A673 (cell line): ENCODE measurements around the gene NDC80. TPM values are rescaled to one million over a fixed set of nuclear protein-coding genes. Genes with fewer than 3 reads are reported as not detected.
"Not testable (repeated sequence)": the region's sequence is repeated elsewhere in the genome, so short reads cannot be mapped to it uniquely, and the experiment has no call there.

Experiments used
- Bru-seq: library from RNA; stranded (reverse); fragments of 400-500 nt; gene quantifications from one replicate; lab custom pipeline; 2021; lab: Mats Ljungman, UMichigan
- BruChase-seq, 2 experiments: library from RNA; stranded (reverse); fragments of 400-500 nt; gene quantifications; one replicate each; lab custom pipeline; 2021; lab: Mats Ljungman, UMichigan
- BruUV-seq: library from RNA; stranded (reverse); fragments of 400-500 nt; replicated peaks from 2 replicates; lab custom pipeline; 2021; lab: Mats Ljungman, UMichigan
- CTCF ChIA-PET: fragments of 300-600 bp; sonication (Branson Sonifier 250); formaldehyde crosslinking; loops from one replicate; lab custom pipeline; 2022; ENCODE audit warnings: antibody characterized with exemption; lab: Charles Lee
- POLR2A ChIA-PET: fragments of 300-600 bp; sonication (Branson Sonifier 250); formaldehyde crosslinking; loops from one replicate; lab custom pipeline; 2022; ENCODE audit warnings: antibody characterized with exemption; ENCODE audit not compliant: low non-redundant PET; lab: Charles Lee
- DNase-seq: peaks from one replicate; pipeline ENCODE4 v3.0.0-alpha.2; 2015; ENCODE audit warnings: low spot score
- H3K27ac ChIP-seq: fragments of 200-600 bp; sonication (generic); 2 replicates; pipeline ENCODE4 v1.5.1; 2016; ENCODE audit warnings: mixed run types, low read depth, mild to moderate bottlenecking, mixed read lengths, antibody characterized with exemption, low read length; ENCODE audit not compliant: poor library complexity, severe bottlenecking
- H3K27me3 ChIP-seq: fragments of 200-600 bp; sonication (generic); replicated peaks from 2 replicates; pipeline ENCODE4 v1.6.1; 2017; ENCODE audit warnings: mixed run types, low read depth, mild to moderate bottlenecking, mixed read lengths, antibody characterized with exemption, low read length; ENCODE audit not compliant: insufficient read depth, poor library complexity
- H3K36me3 ChIP-seq: fragments of 200-600 bp; sonication (generic); 2 replicates; pipeline ENCODE4 v1.6.1; 2016; ENCODE audit warnings: mixed run types, mild to moderate bottlenecking, mixed read lengths, antibody characterized with exemption, low read length; ENCODE audit not compliant: insufficient read depth, poor library complexity, severe bottlenecking
- H3K4me1 ChIP-seq: fragments of 200-600 bp; sonication (generic); 2 replicates; pipeline ENCODE4 v1.6.1; 2017; ENCODE audit warnings: mixed run types, mild to moderate bottlenecking, mixed read lengths, antibody characterized with exemption, low read length; ENCODE audit not compliant: insufficient read depth, poor library complexity, severe bottlenecking
- H3K4me3 ChIP-seq: fragments of 200-600 bp; sonication (generic); 2 replicates; pipeline ENCODE4 v1.5.1; 2016; ENCODE audit warnings: low read depth, mixed run types, mild to moderate bottlenecking, mixed read lengths, low read length; ENCODE audit not compliant: poor library complexity, severe bottlenecking
- H3K9me3 ChIP-seq: fragments of 200-600 bp; sonication (generic); 2 replicates; pipeline ENCODE4 v1.6.1; 2016; ENCODE audit warnings: mixed run types, low read depth, mild to moderate bottlenecking, mixed read lengths, antibody characterized with exemption, low read length; ENCODE audit not compliant: poor library complexity, severe bottlenecking
- EZH2 ChIP-seq: fragments of 200-600 bp; sonication (generic); IDR thresholded peaks from 2 replicates; pipeline ENCODE4 v1.6.1; 2017; ENCODE audit warnings: borderline replicate concordance, low read depth, mild to moderate bottlenecking, mixed read lengths, antibody characterized with exemption, low read length; ENCODE audit not compliant: poor library complexity, severe bottlenecking
- intact Hi-C: fragments of 100-400 bp; cut with micrococcal nuclease; formaldehyde crosslinking; loops from one replicate; pipeline ENCODE4 v1.10.0; 2022; ENCODE audit not compliant: unreplicated experiment
- long read RNA-seq: library from polyadenylated mRNA; stranded (forward); transcript quantifications from one replicate; pipeline ENCODE4 v2.0.0, GENCODE V29; 2022
- total RNA-seq: library from RNA; stranded (reverse); gene quantifications from 2 replicates; pipeline ENCODE4 v1.2.3, GENCODE V29; 2021
- TF ChIP-seq, protein P1 (sequence below): fragments of 300-800, 200-600 bp; sonication (generic); conservative IDR thresholded peaks from 2 replicates; pipeline ENCODE4 v1.5.1; 2017; ENCODE audit warnings: low read depth, mild to moderate bottlenecking, antibody characterized with exemption, low read length, moderate library complexity, mixed read lengths

Gene NDC80
- total RNA-seq (72.6 and 73.5 TPM in 2 replicates), Bru-seq, nascent RNA (percentile 91 among the genes with signal in this experiment), BruChase-seq, experiment 1, labeled RNA remaining after a 2-hour chase (percentile 82 among the genes with signal in this experiment), BruChase-seq, experiment 2, labeled RNA remaining after a 6-hour chase (percentile 75 among the genes with signal in this experiment)
- long read RNA-seq, transcript NDC80-201 (17 exons, 2,172 nt) = major isoform, 170 of 190 reads
- long read RNA-seq, partial matches to known transcripts = 11 of 190 reads
- long read RNA-seq, other reads (novel, unspliced or antisense) = 9 of 190 reads

- Histone ChIP-seq H3K9me3 (no peaks in the 10 kb centered on the region), H3K27me3 (no peaks in the 10 kb centered on the region), H3K4me1 (peaks cover 23% of the 10 kb centered on the region), H3K27ac (peak within 1 kb of the TSS; percentile 99), H3K36me3 (peaks cover 40% of the 10 kb centered on the region), H3K4me3 (peak within 1 kb of the TSS; percentile 88)
- TF ChIP-seq, protein P1, sequence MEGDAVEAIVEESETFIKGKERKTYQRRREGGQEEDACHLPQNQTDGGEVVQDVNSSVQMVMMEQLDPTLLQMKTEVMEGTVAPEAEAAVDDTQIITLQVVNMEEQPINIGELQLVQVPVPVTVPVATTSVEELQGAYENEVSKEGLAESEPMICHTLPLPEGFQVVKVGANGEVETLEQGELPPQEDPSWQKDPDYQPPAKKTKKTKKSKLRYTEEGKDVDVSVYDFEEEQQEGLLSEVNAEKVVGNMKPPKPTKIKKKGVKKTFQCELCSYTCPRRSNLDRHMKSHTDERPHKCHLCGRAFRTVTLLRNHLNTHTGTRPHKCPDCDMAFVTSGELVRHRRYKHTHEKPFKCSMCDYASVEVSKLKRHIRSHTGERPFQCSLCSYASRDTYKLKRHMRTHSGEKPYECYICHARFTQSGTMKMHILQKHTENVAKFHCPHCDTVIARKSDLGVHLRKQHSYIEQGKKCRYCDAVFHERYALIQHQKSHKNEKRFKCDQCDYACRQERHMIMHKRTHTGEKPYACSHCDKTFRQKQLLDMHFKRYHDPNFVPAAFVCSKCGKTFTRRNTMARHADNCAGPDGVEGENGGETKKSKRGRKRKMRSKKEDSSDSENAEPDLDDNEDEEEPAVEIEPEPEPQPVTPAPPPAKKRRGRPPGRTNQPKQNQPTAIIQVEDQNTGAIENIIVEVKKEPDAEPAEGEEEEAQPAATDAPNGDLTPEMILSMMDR = no peak
- no peak for TF ChIP-seq EZH2
- CTCF ChIA-PET = no interaction called here
- intact Hi-C loops = no loop called here
- no TSS peak for BruUV-seq
- POLR2A ChIA-PET = no interaction called here
- DNase-seq = peak; percentile 92
These were observed at the start of gene NDC80, which contains the start of gene METTL4 for GRCh38 chr18:2571200-2572170. Gene NDC80 (plus strand): TSS chr18:2571557. CDS start chr18:2572986, 1,429 bp downstream. Gene METTL4 (minus strand): TSS chr18:2571505. CDS start chr18:2567216, 4,289 bp downstream.

- ChIA-PET CTCF (no interaction called here), POLR2A (no interaction called here)
- BruUV-seq = no TSS peak
- Histone ChIP-seq H3K27me3 (no peaks in the 10 kb centered on the region), H3K4me3 (no peak overlapping the region), H3K4me1 (no peaks in the 10 kb centered on the region), H3K36me3 (no peaks in the 10 kb centered on the region), H3K9me3 (no peaks in the 10 kb centered on the region), H3K27ac (no peak overlapping the region)
- no peak for DNase-seq
- TF ChIP-seq EZH2 = no peak
- TF ChIP-seq, protein P1 = no peak
- intact Hi-C loops = no loop called here
These were observed 49.2 kb upstream of the NDC80 start for GRCh38 chr18:2522112-2522511.

DNA sequence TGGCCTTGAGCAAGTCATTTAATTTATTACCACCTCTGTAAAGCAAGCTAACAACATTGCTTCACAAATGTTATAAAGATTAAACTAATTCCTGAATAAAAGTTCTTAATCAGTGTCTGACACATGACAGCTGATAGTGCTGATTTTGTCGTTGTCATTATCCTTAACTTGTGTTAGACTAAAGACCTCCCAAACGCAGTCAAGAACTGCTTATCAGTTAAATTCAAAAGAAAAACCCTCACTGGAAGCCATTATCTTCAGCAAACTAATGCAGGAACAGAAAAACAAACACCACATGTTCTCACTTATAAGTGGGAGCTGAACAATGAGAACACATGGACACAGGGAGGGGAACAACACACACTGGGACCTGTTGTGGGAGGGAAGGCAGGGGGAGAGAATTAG is 46.6 kb upstream of the NDC80 start:
- H3K27ac ChIP-seq, H3K9me3 ChIP-seq, H3K36me3 ChIP-seq, DNase-seq, BruUV-seq, H3K27me3 ChIP-seq, intact Hi-C loops, H3K4me3 ChIP-seq, CTCF ChIA-PET: not testable (repeated sequence)
- H3K4me1 ChIP-seq = peaks cover 13% of the 10 kb centered on the region
- POLR2A ChIA-PET = interaction anchor here (0.7 kb wide), 1 partner anchor 655 kb away, joined by 3 read pairs; no protein-coding TSS in a partner anchor
